HEK293 (cell line): ENCODE data around the gene TMED9.

Experiments
- CTCF ChIA-PET: fragments of 350-600 bp; formaldehyde crosslinking; extraction: SDS; loops from one replicate; lab custom pipeline; 2021; ENCODE audit warnings: antibody characterized with exemption; lab: Yijun Ruan, JAX
- POLR2A ChIA-PET: fragments of 300-600 bp; formaldehyde crosslinking; extraction: SDS; loops from one replicate; lab custom pipeline; 2020; ENCODE audit warnings: antibody characterized with exemption, inconsistent platforms; lab: Yijun Ruan, JAX
- H3K27ac ChIP-seq: fragments of 200-500 bp; sonication (Bioruptor generic); 2 replicates; pipeline ENCODE4 v1.5.1; 2014; ENCODE audit warnings: low read depth, low read length, control low read depth, inconsistent platforms; ENCODE audit errors: extremely low read depth
- H3K36me3 ChIP-seq, 2 experiments: fragments of 200-500 bp in 1 of 2; sonication (Bioruptor generic) in 1 of 2; 1 replicate in 1 of 2; 2 replicates in 1 of 2; pipeline ENCODE4 v1.5.1; 2014 to 2017; ENCODE audit warnings: inconsistent platforms in 2 of 2, low read length in 2 of 2; ENCODE audit not compliant: control insufficient read depth in 2 of 2, insufficient read depth in 1 of 2
- H3K4me1 ChIP-seq: fragments of 200-500 bp; sonication (Bioruptor generic); 2 replicates; pipeline ENCODE4 v1.5.1; 2014; ENCODE audit warnings: mild to moderate bottlenecking, low read length, inconsistent platforms; ENCODE audit not compliant: control insufficient read depth, insufficient read depth
- H3K4me3 ChIP-seq: 2 replicates; pipeline ENCODE4 v1.5.1; 2011; ENCODE audit warnings: low read depth, mild to moderate bottlenecking, control low read depth, low read length, moderate library complexity
- H3K9me3 ChIP-seq: fragments of 200-500 bp; sonication (Bioruptor generic); 2 replicates; pipeline ENCODE4 v1.5.1; 2014; ENCODE audit warnings: low read depth, low read length, inconsistent platforms; ENCODE audit not compliant: control insufficient read depth, insufficient read depth
- BCL11A ChIP-seq: fragments of 450-650 bp; formaldehyde crosslinking; IDR thresholded peaks from 2 replicates; pipeline ENCODE4 v1.5.1; 2016; ENCODE audit warnings: low read depth, missing biosample characterization, missing genetic modification characterization
- EGR2 ChIP-seq: fragments of 450-650 bp; formaldehyde crosslinking; IDR thresholded peaks from 2 replicates; pipeline ENCODE4 v1.5.1; 2016; ENCODE audit warnings: low read depth, missing biosample characterization, missing genetic modification characterization
- HIC1 ChIP-seq: fragments of 450-650 bp; formaldehyde crosslinking; IDR thresholded peaks from 2 replicates; pipeline ENCODE4 v1.5.1; 2016; ENCODE audit warnings: missing biosample characterization, missing genetic modification characterization
- PRDM4 ChIP-seq: fragments of 450-650 bp; formaldehyde crosslinking; IDR thresholded peaks from 2 replicates; pipeline ENCODE4 v1.5.1; 2017; ENCODE audit warnings: missing biosample characterization, missing genetic modification characterization
- SCRT2 ChIP-seq: fragments of 450-650 bp; formaldehyde crosslinking; IDR thresholded peaks from 2 replicates; pipeline ENCODE4 v1.5.1; 2016; ENCODE audit warnings: missing biosample characterization, missing genetic modification characterization
- ZBTB17 ChIP-seq: fragments of 450-650 bp; formaldehyde crosslinking; IDR thresholded peaks from 2 replicates; pipeline ENCODE4 v1.5.1; 2016; ENCODE audit warnings: missing biosample characterization, missing genetic modification characterization
- ZIC2 ChIP-seq: fragments of 450-650 bp; formaldehyde crosslinking; IDR thresholded peaks from 2 replicates; pipeline ENCODE4 v1.5.1; 2016; ENCODE audit warnings: missing biosample characterization, missing genetic modification characterization
- ZNF121 ChIP-seq: fragments of 450-650 bp; formaldehyde crosslinking; IDR thresholded peaks from 2 replicates; pipeline ENCODE4 v1.5.1; 2016; ENCODE audit warnings: missing biosample characterization, missing genetic modification characterization
- ZNF2 ChIP-seq: fragments of 450-650 bp; formaldehyde crosslinking; IDR thresholded peaks from 2 replicates; pipeline ENCODE4 v1.5.1; 2016; ENCODE audit warnings: missing biosample characterization, missing genetic modification characterization
- ZNF366 ChIP-seq: fragments of 450-650 bp; formaldehyde crosslinking; conservative IDR thresholded peaks from 2 replicates; pipeline ENCODE4 v1.5.1; 2016; ENCODE audit warnings: missing biosample characterization, missing genetic modification characterization
- ZNF449 ChIP-seq: fragments of 450-650 bp; formaldehyde crosslinking; IDR thresholded peaks from 2 replicates; pipeline ENCODE4 v1.5.1; 2017; ENCODE audit warnings: missing biosample characterization, mild to moderate bottlenecking, missing genetic modification characterization, moderate library complexity
- ZNF501 ChIP-seq: fragments of 450-650 bp; formaldehyde crosslinking; IDR thresholded peaks from 2 replicates; pipeline ENCODE4 v1.5.1; 2016; ENCODE audit warnings: missing biosample characterization, missing genetic modification characterization
- ZNF776 ChIP-seq: fragments of 450-650 bp; formaldehyde crosslinking; IDR thresholded peaks from 2 replicates; pipeline ENCODE4 v1.5.0; 2017; ENCODE audit warnings: missing biosample characterization, missing genetic modification characterization, borderline replicate concordance
- ZSCAN4 ChIP-seq: fragments of 450-650 bp; formaldehyde crosslinking; IDR thresholded peaks from 2 replicates; pipeline ENCODE4 v1.5.1; 2017; ENCODE audit warnings: missing biosample characterization, missing genetic modification characterization
- ZSCAN5A ChIP-seq: fragments of 450-650 bp; formaldehyde crosslinking; IDR thresholded peaks from 2 replicates; pipeline ENCODE4 v1.5.1; 2016; ENCODE audit warnings: missing biosample characterization, missing genetic modification characterization

Gene TMED9

GRCh38 chr5:177554474-177555111 is 37.4 kb upstream of the TMED9 start, which contains the start of gene FAM193B (continued):
- TF ChIP-seq SCRT2 (tag by site-specific recombination) = peak; percentile 63; the same call in 1 of the 2 replicates
- TF ChIP-seq ZNF776 = no peak

GRCh38 chr5:177555228-177555627 is 36.8 kb upstream of the TMED9 start:
- H3K4me1 ChIP-seq = peaks cover 5% of the 10 kb centered on the region; the same call in 1 of the 2 replicates
- H3K4me3 ChIP-seq = no peak overlapping the region
- ChIA-PET POLR2A (no interaction called here), CTCF (no interaction called here)
- no peaks in the 10 kb centered on the region for H3K9me3 ChIP-seq
- no peak overlapping the region for H3K27ac ChIP-seq
- peaks cover 4 to 28% of the 10 kb centered on the region in 2 experiments; a peak in 1 of 3 replicates for H3K36me3 ChIP-seq
- TF ChIP-seq ZNF2 (tag by site-specific recombination) (no peak), ZNF121 (tag by site-specific recombination) (no peak), ZIC2 (tag by site-specific recombination) (no peak), ZSCAN5A (tag by site-specific recombination) (no peak), ZNF366 (tag by site-specific recombination) (no peak), ZNF449 (tag by site-specific recombination) (no peak), BCL11A (tag by site-specific recombination) (no peak), PRDM4 (tag by site-specific recombination) (no peak), ZBTB17 (tag by site-specific recombination) (no peak), HIC1 (tag by site-specific recombination) (no peak), ZSCAN4 (tag by site-specific recombination) (no peak), ZNF501 (no peak), EGR2 (no peak)
- TF ChIP-seq, all 188 proteins: peak for 0
